Psoas muscle (tissue), 8 donors: ENCODE measurements around the gene TBC1D5. TPM values are rescaled to one million over a fixed set of nuclear protein-coding genes. Genes with fewer than 3 reads are reported as not detected.

Experiments used
- ATAC-seq, 4 donors: fragments of 200-7000 bp; cut with Tn5 transposase; one replicate each; pipeline ENCODE4 v1.9.1; 2020; ENCODE audit warnings: moderate library complexity in 3 of 4, mild to moderate bottlenecking in 2 of 4
- DNase-seq, 2 donors: peaks; one replicate each; pipeline ENCODE4 v3.0.0-alpha.2; 2020
- H3K27ac ChIP-seq: fragments of 200-600 bp; one replicate; pipeline ENCODE4 v1.8.0; 2022
- H3K27me3 ChIP-seq, 3 donors: fragments of 200-600 bp in 1 of 3; one replicate each; pipeline versions ENCODE4 v1.6.1 to v1.8.0; 2013 to 2022; ENCODE audit warnings: low read length in 2 of 3, mild to moderate bottlenecking in 2 of 3, moderate library complexity in 1 of 3; ENCODE audit not compliant: insufficient read depth in 3 of 3
- H3K36me3 ChIP-seq, 2 donors: fragments of 200-600 bp in 1 of 2; one replicate each; pipeline versions ENCODE4 v1.6.1 to v1.8.0; 2013 to 2022; ENCODE audit warnings: low read depth in 1 of 2, mild to moderate bottlenecking in 1 of 2, moderate library complexity in 1 of 2; ENCODE audit not compliant: insufficient read depth in 1 of 2
- H3K4me1 ChIP-seq: fragments of 200-600 bp; one replicate; pipeline ENCODE4 v1.8.0; 2022
- H3K4me3 ChIP-seq: fragments of 200-600 bp; one replicate; pipeline ENCODE4 v1.8.0; 2022; ENCODE audit warnings: mild to moderate bottlenecking
- H3K9me3 ChIP-seq: fragments of 200-600 bp; one replicate; pipeline ENCODE4 v1.8.0; 2022
- WGBS, 3 donors: extraction: QIAGEN DNeasy Blood & Tissue Kit; methylation state at CpG; one replicate each; pipeline versions ENCODE4 v1.1.6 to v1.1.7; 2013; 5-methylcytosine and 5-hydroxymethylcytosine counted together
- intact Hi-C, 2 donors: fragments of 100-400 bp; cut with DNase I; formaldehyde crosslinking; loops; one replicate each; pipeline versions ENCODE4 v1.11.0 to v1.14.2; 2022
- polyA plus RNA-seq, 3 donors: library from polyadenylated mRNA; stranded (reverse); fragments of 200-250 nt; gene quantifications; one replicate each; pipeline ENCODE4 v1.2.3, GENCODE V29; 2013
- total RNA-seq, 4 donors: library from RNA; stranded (reverse); fragmentation: NEBNext Ultra II Directional in 2 of 4; extraction: Animal tissue kit (Norgen Biotek cat#: 25700) in 2 of 4; gene quantifications; one replicate each; pipeline versions ENCODE4 v1.2.1 to v1.2.4, GENCODE V29; 2021 to 2023
- TF ChIP-seq, protein P1 (sequence below): fragments of 200-600 bp; IDR thresholded peaks from one replicate; pipeline ENCODE4 v1.8.0; 2022; ENCODE audit warnings: antibody characterized with exemption
- donor health status: healthy with polysubstance abuse.
- donor health status: DM: no; HTN: no; CAD: no; lungs with moderate emphysema.
- donor health status: Bipolar disorder and iron deficiency.
- donor health status: healthy.
- donor health status: DM: yes; HTN: yes; CAD: no.
- donor health status: DM: no; HTN: no; CAD: no.
- donor health status: DM: no; HTN: no; CAD: no.
- donor health status: DM: yes; HTN: yes; CAD: no.

TBC1D5 gene
- total and polyA plus RNA-seq, 7 donors: 4.3 to 20.4 (median 13.3) TPM

DNA sequence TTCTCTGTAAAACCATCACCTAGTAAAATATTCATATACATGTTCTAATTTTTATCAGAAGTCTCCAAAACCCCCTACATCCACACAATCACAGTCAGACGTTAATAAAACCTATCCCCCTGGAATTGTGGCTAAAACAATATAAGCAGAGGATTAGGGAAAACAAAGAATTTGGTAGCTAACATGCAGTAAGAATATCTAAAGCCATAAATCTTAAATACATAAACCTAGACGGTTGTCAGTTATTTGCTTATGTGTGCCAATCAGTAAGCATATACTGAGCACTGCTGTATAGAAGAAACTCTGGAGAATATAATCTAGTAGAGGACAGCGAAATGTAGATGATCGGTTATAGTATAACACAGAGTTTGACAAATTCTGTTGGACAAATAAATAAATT lies 232.2 kb downstream of the TBC1D5 start:
- Histone ChIP-seq H3K9me3 (no peaks in the 10 kb centered on the region), H3K4me3 (no peak overlapping the region), H3K4me1 (no peaks in the 10 kb centered on the region), H3K27me3 (no peaks in the 10 kb centered on the region), H3K36me3 (peaks cover 0 to 6% of the 10 kb centered on the region in 2 donors), H3K27ac (no peak overlapping the region)
- TF ChIP-seq, protein P1, sequence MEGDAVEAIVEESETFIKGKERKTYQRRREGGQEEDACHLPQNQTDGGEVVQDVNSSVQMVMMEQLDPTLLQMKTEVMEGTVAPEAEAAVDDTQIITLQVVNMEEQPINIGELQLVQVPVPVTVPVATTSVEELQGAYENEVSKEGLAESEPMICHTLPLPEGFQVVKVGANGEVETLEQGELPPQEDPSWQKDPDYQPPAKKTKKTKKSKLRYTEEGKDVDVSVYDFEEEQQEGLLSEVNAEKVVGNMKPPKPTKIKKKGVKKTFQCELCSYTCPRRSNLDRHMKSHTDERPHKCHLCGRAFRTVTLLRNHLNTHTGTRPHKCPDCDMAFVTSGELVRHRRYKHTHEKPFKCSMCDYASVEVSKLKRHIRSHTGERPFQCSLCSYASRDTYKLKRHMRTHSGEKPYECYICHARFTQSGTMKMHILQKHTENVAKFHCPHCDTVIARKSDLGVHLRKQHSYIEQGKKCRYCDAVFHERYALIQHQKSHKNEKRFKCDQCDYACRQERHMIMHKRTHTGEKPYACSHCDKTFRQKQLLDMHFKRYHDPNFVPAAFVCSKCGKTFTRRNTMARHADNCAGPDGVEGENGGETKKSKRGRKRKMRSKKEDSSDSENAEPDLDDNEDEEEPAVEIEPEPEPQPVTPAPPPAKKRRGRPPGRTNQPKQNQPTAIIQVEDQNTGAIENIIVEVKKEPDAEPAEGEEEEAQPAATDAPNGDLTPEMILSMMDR: no peak
- WGBS, 3 donors: 73 to 84% (median 80%) methylated on average over 4 of the region's 4 CpGs
- DNase-seq (no peak), ATAC-seq (no peak)
- intact Hi-C loops: no loop called here

DNA sequence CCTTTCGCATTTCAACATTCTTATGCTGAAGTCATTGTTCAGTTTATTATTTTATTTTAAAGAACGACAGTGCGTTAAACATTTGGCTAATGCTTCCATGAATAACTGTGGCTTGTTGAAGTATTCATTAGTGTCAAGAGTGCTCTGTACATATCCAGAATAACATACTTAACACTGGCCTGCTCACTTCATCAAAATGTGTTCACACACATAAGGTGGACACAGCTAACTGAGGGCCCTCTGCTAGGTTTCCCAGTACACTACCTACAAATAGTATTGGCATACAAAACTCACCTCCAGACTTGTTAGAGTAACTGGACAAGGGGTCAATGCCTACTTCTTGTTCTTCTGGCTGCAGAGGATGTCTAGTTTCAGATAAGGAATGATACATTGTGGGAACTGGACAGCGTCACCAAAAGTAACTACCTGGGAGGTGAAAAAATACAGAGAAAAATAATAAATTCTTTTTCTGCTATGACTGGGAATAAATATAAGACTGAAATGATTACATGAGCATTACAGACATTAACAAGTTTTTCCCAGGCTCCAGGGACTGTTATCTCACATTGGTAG lies 234.2 kb downstream of the TBC1D5 start:
- Histone ChIP-seq H3K4me1 (no peaks in the 10 kb centered on the region), H3K4me3 (no peak overlapping the region), H3K9me3 (no peaks in the 10 kb centered on the region), H3K27me3 (no peaks in the 10 kb centered on the region), H3K27ac (no peak overlapping the region), H3K36me3 (peaks cover 0 to 6% of the 10 kb centered on the region in 2 donors)
- intact Hi-C loops: no loop called here
- TF ChIP-seq, protein P1: no peak
- WGBS, 3 donors: 96 to 97% (median 96%) methylated on average over 4 of the region's 4 CpGs
- ATAC-seq: no peak
- DNase-seq: no peak

DNA sequence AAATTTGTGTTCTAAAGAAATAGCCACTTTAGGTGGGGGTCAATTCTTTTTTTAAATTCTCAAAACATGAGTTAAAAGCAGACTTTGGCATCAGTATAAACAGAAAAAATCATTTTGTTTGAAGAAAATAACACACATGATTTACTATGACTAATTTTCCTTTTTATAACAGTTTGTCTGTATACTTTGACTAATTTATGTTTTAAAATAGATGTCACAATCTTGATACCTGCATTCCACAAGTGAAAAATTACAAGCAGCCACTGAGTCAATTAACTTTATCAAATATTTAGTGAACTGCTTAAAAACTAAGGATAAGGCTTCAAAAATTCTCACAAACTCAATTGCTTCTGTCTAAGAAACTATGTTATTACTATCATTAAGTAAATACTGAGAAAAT lies 235.0 kb downstream of the TBC1D5 start:
- ATAC-seq: no peak
- Histone ChIP-seq H3K4me1 (no peaks in the 10 kb centered on the region), H3K27ac (no peak overlapping the region), H3K27me3 (no peaks in the 10 kb centered on the region), H3K4me3 (no peak overlapping the region), H3K9me3 (no peaks in the 10 kb centered on the region), H3K36me3 (peaks cover 0 to 6% of the 10 kb centered on the region in 2 donors)
- intact Hi-C loops: no loop called here
- TF ChIP-seq, protein P1: no peak
- DNase-seq: no peak

DNA sequence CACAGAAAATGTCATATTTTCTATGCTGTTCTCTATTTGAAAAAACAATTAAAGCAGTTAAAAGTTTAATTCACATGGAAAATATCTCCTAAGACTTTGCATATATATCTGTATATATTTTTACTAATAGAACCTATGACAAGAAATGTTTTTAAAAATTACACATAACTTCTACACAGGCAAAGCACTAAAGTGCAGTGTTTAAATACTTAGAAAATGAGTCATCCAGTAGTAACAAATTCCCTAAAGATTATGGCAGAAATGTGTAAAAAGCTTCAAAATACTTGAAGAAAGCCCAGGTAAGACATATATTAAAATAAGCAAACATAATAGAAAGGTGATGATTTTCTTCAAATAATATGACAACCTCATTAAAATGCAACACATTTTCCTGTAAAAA lies 236.6 kb downstream of the TBC1D5 start:
- H3K4me1 ChIP-seq: no peaks in the 10 kb centered on the region
- no peak for DNase-seq
- no peak overlapping the region for H3K4me3 ChIP-seq
- no peak for ATAC-seq
- intact Hi-C loops: no loop called here
- H3K27me3 ChIP-seq: no peaks in the 10 kb centered on the region
- peaks cover 0 to 6% of the 10 kb centered on the region in 2 donors for H3K36me3 ChIP-seq
- no peak overlapping the region for H3K27ac ChIP-seq
- no peaks in the 10 kb centered on the region for H3K9me3 ChIP-seq
- TF ChIP-seq, protein P1: no peak

DNA sequence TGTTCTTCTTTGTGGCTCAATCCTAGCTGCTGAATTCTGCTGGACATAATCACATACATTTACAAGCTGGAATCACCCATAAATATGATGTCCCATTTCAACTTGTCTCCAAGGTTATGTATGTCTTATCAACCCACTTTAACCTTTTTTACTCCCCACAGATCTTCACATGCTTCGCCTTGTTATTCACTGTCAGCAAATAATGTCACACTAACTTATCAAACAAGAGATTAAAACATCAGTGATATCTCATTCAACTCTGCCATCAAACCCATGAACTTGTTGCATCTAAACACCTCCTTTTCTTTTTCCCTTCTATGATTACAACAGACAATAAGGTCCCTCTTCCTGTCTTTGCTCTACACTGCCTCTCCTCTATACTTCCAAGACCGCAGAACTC lies 240.7 kb downstream of the TBC1D5 start:
- H3K9me3 ChIP-seq: no peaks in the 10 kb centered on the region
- H3K36me3 ChIP-seq: no peaks in the 10 kb centered on the region
- H3K4me1 ChIP-seq: no peaks in the 10 kb centered on the region
- 96 to 99% (median 99%) methylated on average over 2 of the region's 2 CpGs for WGBS, 3 donors
- no peak overlapping the region for H3K27ac ChIP-seq
- ATAC-seq (no peak), DNase-seq (no peak)
- H3K4me3 ChIP-seq: no peak overlapping the region
- intact Hi-C loops: no loop called here
- no peaks in the 10 kb centered on the region for H3K27me3 ChIP-seq
- TF ChIP-seq, protein P1: no peak
